Esophagus muscularis mucosa (tissue), 3 donors: ENCODE measurements around the gene SLC37A3.

Source experiments
- POLR2AphosphoS5 ChIP-seq, 2 donors: sonication (generic); formaldehyde crosslinking; IDR thresholded peaks; one replicate each; pipeline ENCODE4 v1.6.1; 2017; ENCODE audit warnings: antibody characterized with exemption in 2 of 2
- TF ChIP-seq, protein P1 (sequence below), 3 experiments: fragments of 200-600 bp in 2 of 3; fragments of 450-650 bp in 1 of 3; sonication (generic) in 2 of 3; IDR thresholded peaks; one replicate each; pipeline ENCODE4 v1.5.1; 2017 to 2019; ENCODE audit warnings: antibody characterized with exemption in 3 of 3, mild to moderate bottlenecking in 2 of 3, moderate library complexity in 1 of 3

DNA sequence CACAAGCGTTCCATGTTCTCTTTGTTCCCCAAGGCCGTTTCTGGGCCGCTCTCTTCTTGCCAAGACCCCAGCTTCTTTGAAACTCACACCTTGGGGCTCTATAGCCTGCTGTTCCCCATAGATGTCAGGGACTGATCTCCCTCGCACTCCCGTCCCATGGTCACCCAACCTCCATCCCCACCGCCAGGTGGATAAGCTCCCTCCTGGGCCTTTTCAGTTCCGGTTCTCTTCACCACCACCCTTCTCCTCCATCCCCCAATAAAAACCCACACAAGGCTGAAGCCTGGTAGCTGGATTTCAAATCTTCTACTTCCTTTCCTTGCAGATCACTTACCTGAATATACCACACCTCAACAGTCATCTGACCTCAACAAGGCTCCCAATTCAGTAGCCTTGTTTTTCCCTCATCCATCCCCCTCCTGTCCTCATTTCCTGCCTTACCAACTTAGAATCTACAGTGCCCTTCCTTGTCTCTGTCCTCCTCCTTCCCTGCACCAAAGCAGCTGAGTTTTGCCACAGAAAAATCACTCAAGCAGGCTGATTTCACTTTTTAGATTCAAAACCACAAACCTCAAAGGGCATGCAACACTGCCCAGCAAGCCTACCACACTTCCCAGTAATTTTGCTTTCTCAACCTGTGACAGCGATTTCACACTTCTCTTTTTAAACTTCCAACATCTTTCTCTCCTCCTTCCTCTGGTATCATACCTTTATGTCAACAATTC is 7.7 kb downstream of the SLC37A3 start:
- TF ChIP-seq, protein P1, sequence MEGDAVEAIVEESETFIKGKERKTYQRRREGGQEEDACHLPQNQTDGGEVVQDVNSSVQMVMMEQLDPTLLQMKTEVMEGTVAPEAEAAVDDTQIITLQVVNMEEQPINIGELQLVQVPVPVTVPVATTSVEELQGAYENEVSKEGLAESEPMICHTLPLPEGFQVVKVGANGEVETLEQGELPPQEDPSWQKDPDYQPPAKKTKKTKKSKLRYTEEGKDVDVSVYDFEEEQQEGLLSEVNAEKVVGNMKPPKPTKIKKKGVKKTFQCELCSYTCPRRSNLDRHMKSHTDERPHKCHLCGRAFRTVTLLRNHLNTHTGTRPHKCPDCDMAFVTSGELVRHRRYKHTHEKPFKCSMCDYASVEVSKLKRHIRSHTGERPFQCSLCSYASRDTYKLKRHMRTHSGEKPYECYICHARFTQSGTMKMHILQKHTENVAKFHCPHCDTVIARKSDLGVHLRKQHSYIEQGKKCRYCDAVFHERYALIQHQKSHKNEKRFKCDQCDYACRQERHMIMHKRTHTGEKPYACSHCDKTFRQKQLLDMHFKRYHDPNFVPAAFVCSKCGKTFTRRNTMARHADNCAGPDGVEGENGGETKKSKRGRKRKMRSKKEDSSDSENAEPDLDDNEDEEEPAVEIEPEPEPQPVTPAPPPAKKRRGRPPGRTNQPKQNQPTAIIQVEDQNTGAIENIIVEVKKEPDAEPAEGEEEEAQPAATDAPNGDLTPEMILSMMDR (IDR thresholded peaks at IDR 0.05): no peak
- TF ChIP-seq POLR2AphosphoS5 (IDR thresholded peaks at IDR 0.05): no peak
